H9 (cell line): ENCODE data around the gene WRAP53. TPM values are rescaled to one million over a fixed set of nuclear protein-coding genes. Genes with fewer than 3 reads are reported as not detected.

Source experiments
- DNase-seq: peaks from one replicate; pipeline ENCODE4 v3.0.0-alpha.2; 2017
- H2AFZ ChIP-seq: one replicate; pipeline ENCODE4 v1.6.1; 2013; ENCODE audit warnings: mild to moderate bottlenecking, low read length, control low read depth, moderate library complexity
- H2AK5ac ChIP-seq: 2 replicates; pipeline ENCODE4 v1.6.1; 2013; ENCODE audit warnings: low read length, control low read depth, mixed read lengths; ENCODE audit not compliant: insufficient read length
- H2BK120ac ChIP-seq: one replicate; pipeline ENCODE4 v1.6.1; 2013; ENCODE audit warnings: low read depth, mild to moderate bottlenecking, low read length, control low read depth, inconsistent platforms; ENCODE audit not compliant: poor library complexity, severe bottlenecking
- H2BK12ac ChIP-seq: 2 replicates; pipeline ENCODE4 v1.6.1; 2013; ENCODE audit warnings: low read length, control low read depth, mixed read lengths, low read depth; ENCODE audit not compliant: insufficient read length
- H2BK15ac ChIP-seq: 2 replicates; pipeline ENCODE4 v1.6.1; 2013; ENCODE audit warnings: low read depth, low read length, control low read depth
- H2BK20ac ChIP-seq: one replicate; pipeline ENCODE4 v1.6.1; 2013; ENCODE audit warnings: low read depth, mild to moderate bottlenecking, low read length, control low read depth, inconsistent platforms; ENCODE audit not compliant: poor library complexity, severe bottlenecking
- H2BK5ac ChIP-seq: 2 replicates; pipeline ENCODE4 v1.6.1; 2013; ENCODE audit warnings: low read length, control low read depth, mixed read lengths; ENCODE audit not compliant: insufficient read length
- H3K14ac ChIP-seq: 2 replicates; pipeline ENCODE4 v1.6.1; 2013; ENCODE audit warnings: low read length, control low read depth; ENCODE audit not compliant: insufficient read depth
- H3K18ac ChIP-seq: 2 replicates; pipeline ENCODE4 v1.6.1; 2013; ENCODE audit warnings: low read depth, mild to moderate bottlenecking, mixed read lengths, low read length, control low read depth; ENCODE audit not compliant: insufficient read length
- H3K23ac ChIP-seq: 2 replicates; pipeline ENCODE4 v1.6.1; 2013; ENCODE audit warnings: low read length, control low read depth, mixed read lengths, low read depth; ENCODE audit not compliant: insufficient read length
- H3K23me2 ChIP-seq: 2 replicates; pipeline ENCODE4 v1.6.1; 2013; ENCODE audit warnings: low read depth, mild to moderate bottlenecking, mixed read lengths, low read length, control low read depth; ENCODE audit not compliant: insufficient read length, poor library complexity, severe bottlenecking
- H3K27ac ChIP-seq: 2 replicates; pipeline ENCODE4 v1.5.1; 2013; ENCODE audit warnings: low read length, control low read depth, mixed read lengths, low read depth; ENCODE audit not compliant: insufficient read length
- H3K27me3 ChIP-seq: 2 replicates; pipeline ENCODE4 v1.6.1; 2013; ENCODE audit warnings: low read length, control low read depth, inconsistent platforms; ENCODE audit not compliant: insufficient read depth
- H3K4ac ChIP-seq: 2 replicates; pipeline ENCODE4 v1.6.1; 2013; ENCODE audit warnings: low read depth, mild to moderate bottlenecking, control low read depth, inconsistent platforms, low read length, moderate library complexity
- H3K4me1 ChIP-seq: 2 replicates; pipeline ENCODE4 v1.6.1; 2013; ENCODE audit warnings: low read length, control low read depth, inconsistent platforms; ENCODE audit not compliant: insufficient read depth
- H3K4me2 ChIP-seq: 2 replicates; pipeline ENCODE4 v1.6.1; 2013; ENCODE audit warnings: low read length, control low read depth, mixed read lengths; ENCODE audit not compliant: insufficient read length, insufficient read depth
- H3K56ac ChIP-seq: 2 replicates; pipeline ENCODE4 v1.6.1; 2013; ENCODE audit warnings: low read depth, mild to moderate bottlenecking, mixed read lengths, low read length, control low read depth; ENCODE audit not compliant: insufficient read length
- H3K79me1 ChIP-seq: 2 replicates; pipeline ENCODE4 v1.6.1; 2013; ENCODE audit warnings: low read depth, mild to moderate bottlenecking, moderate library complexity, low read length, control low read depth, inconsistent platforms; ENCODE audit not compliant: insufficient read depth, poor library complexity, severe bottlenecking
- H3K79me2 ChIP-seq: 2 replicates; pipeline ENCODE4 v1.6.1; 2013; ENCODE audit warnings: low read length, control low read depth, inconsistent platforms; ENCODE audit not compliant: insufficient read depth
- H3K9ac ChIP-seq: 2 replicates; pipeline ENCODE4 v1.6.1; 2013; ENCODE audit warnings: low read length, control low read depth, mixed read lengths; ENCODE audit not compliant: insufficient read length; ENCODE audit errors: extremely low read depth
- H3K9me3 ChIP-seq: one replicate; pipeline ENCODE4 v1.6.1; 2013; ENCODE audit warnings: low read depth, low read length, inconsistent platforms; ENCODE audit not compliant: control insufficient read depth
- H3T11ph ChIP-seq: one replicate; pipeline ENCODE4 v1.6.1; 2013; ENCODE audit warnings: mild to moderate bottlenecking, low read length, control low read depth, inconsistent platforms
- H4K20me1 ChIP-seq: one replicate; pipeline ENCODE4 v1.6.1; 2013; ENCODE audit not compliant: control insufficient read depth, insufficient read length, insufficient read depth
- H4K5ac ChIP-seq: 2 replicates; pipeline ENCODE4 v1.6.1; 2013; ENCODE audit warnings: low read depth, mild to moderate bottlenecking, mixed read lengths, low read length, control low read depth; ENCODE audit not compliant: insufficient read length
- H4K8ac ChIP-seq: replicated peaks from 2 replicates; pipeline ENCODE4 v1.6.1; 2013; ENCODE audit warnings: low read length, control low read depth, mixed read lengths, low read depth; ENCODE audit not compliant: insufficient read length
- H4K91ac ChIP-seq: 2 replicates; pipeline ENCODE4 v1.6.1; 2013; ENCODE audit warnings: low read depth, mild to moderate bottlenecking, moderate library complexity, mixed read lengths, low read length, control low read depth; ENCODE audit not compliant: insufficient read length
- H3K27ac Mint-ChIP-seq, 3 experiments: 2 replicates in 2 of 3; 3 replicates in 1 of 3; pipeline ENCODE4 v1.8.0; 2020 to 2021; ENCODE audit warnings: mixed read lengths in 3 of 3, mild to moderate bottlenecking in 1 of 3, moderate library complexity in 1 of 3
- H3K27me3 Mint-ChIP-seq: 2 replicates; pipeline ENCODE4 v1.8.0; 2021; ENCODE audit warnings: low read depth, mild to moderate bottlenecking, moderate library complexity, mixed read lengths
- H3K36me3 Mint-ChIP-seq, 3 experiments: 2 replicates in 2 of 3; 3 replicates in 1 of 3; pipeline ENCODE4 v1.8.0; 2020 to 2021; ENCODE audit warnings: low read depth in 3 of 3, mixed read lengths in 3 of 3; ENCODE audit not compliant: insufficient read depth in 1 of 3
- H3K4me1 Mint-ChIP-seq, 2 experiments: 2 replicates each; pipeline ENCODE4 v1.8.0; 2020; ENCODE audit warnings: mixed read lengths in 2 of 2
- H3K4me3 Mint-ChIP-seq, 2 experiments: 2 replicates in 1 of 2; 3 replicates in 1 of 2; pipeline ENCODE4 v1.8.0; 2020 to 2021; ENCODE audit warnings: mild to moderate bottlenecking in 2 of 2, mixed read lengths in 2 of 2, moderate library complexity in 1 of 2
- H3K9me3 Mint-ChIP-seq, 2 experiments: 2 replicates in 1 of 2; 3 replicates in 1 of 2; pipeline ENCODE4 v1.8.0; 2020; ENCODE audit warnings: mild to moderate bottlenecking in 2 of 2, mixed read lengths in 2 of 2, moderate library complexity in 1 of 2
- CTCF ChIP-seq: fragments of 200-600 bp; sonication (generic); conservative IDR thresholded peaks from 3 replicates; pipeline ENCODE4 v1.8.0; 2021; ENCODE audit warnings: antibody characterized with exemption, mild to moderate bottlenecking
- WGBS: extraction: QIAGEN DNeasy Blood & Tissue Kit; methylation state at CpG from one replicate; pipeline ENCODE4 v1.1.7; 2013; ENCODE audit warnings: missing lambda C conversion rate, low lambda C conversion rate, mixed read lengths; ENCODE audit not compliant: insufficient read length; ENCODE audit errors: extremely low coverage; 5-methylcytosine and 5-hydroxymethylcytosine counted together
- total RNA-seq: library from RNA; stranded (reverse); gene quantifications from 2 replicates; pipeline ENCODE4 v1.2.1, GENCODE V29; 2021

WRAP53 gene
- total RNA-seq, 1 experiment from 2014 or later, result 27.0 TPM

DNA sequence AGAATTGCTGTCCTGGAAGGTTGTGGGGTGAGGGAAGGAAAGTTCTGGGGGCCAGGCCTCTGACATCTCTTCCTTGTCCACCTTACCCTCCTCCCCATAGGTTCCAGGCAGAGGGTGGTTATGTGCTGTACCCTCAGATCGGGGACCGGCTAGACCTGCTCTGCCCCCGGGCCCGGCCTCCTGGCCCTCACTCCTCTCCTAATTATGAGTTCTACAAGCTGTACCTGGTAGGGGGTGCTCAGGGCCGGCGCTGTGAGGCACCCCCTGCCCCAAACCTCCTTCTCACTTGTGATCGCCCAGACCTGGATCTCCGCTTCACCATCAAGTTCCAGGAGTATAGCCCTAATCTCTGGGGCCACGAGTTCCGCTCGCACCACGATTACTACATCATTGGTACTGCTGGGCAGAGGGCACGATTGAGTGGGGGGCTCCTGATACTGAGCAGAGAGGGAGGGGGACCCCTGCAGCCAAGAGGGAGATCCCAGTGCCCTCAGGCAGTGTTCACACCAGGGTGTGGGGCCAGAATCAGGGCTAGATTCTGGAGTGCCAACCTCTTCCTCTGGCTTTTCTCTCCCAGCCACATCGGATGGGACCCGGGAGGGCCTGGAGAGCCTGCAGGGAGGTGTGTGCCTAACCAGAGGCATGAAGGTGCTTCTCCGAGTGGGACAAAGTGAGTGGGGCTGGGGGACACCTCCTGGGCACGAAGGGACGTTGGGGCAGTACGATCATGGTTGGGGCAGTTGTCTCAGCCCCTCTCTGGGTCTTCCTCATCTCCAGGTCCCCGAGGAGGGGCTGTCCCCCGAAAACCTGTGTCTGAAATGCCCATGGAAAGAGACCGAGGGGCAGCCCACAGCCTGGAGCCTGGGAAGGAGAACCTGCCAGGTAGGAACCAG lies 19.8 kb downstream of the WRAP53 start:
- no peak for TF ChIP-seq CTCF
- peaks cover 0 to 7% (median 0%) of the 10 kb centered on the region in 3 experiments; a peak in 3 of 7 replicates for H3K36me3 Mint-ChIP-seq

More for the DNA sequence above, 19.8 kb downstream of the WRAP53 start:
- no peak overlapping the region for H3K4me2 ChIP-seq
- no peak overlapping the region for H2BK120ac ChIP-seq
- no peak overlapping the region for H3K9ac ChIP-seq
- H3K27ac Mint-ChIP-seq, result no peak overlapping the region; a peak in 1 of 7 replicates
- H3K4ac ChIP-seq, result no peak overlapping the region
- H3K4me1 Mint-ChIP-seq, result peaks cover 45 to 53% of the 10 kb centered on the region in 2 experiments
- no peak overlapping the region for H4K91ac ChIP-seq
- H2AK5ac ChIP-seq, result no peak overlapping the region
- H3K27ac ChIP-seq, result no peak overlapping the region
- H3K79me2 ChIP-seq, result no peaks in the 10 kb centered on the region
- peaks cover 47% of the 10 kb centered on the region for H3K27me3 Mint-ChIP-seq
- no peak overlapping the region for H2BK20ac ChIP-seq
- DNase-seq, result no peak
- H3K4me3 Mint-ChIP-seq, result no peak overlapping the region
- no peak overlapping the region for H2AFZ ChIP-seq
- H3K79me1 ChIP-seq, result no peaks in the 10 kb centered on the region
- no peaks in the 10 kb centered on the region for H4K20me1 ChIP-seq
- H3K9me3 ChIP-seq, result no peaks in the 10 kb centered on the region
- peaks cover 18% of the 10 kb centered on the region for H3K23me2 ChIP-seq
- H2BK15ac ChIP-seq, result no peak overlapping the region
- H3K9me3 Mint-ChIP-seq, result no peaks in the 10 kb centered on the region
- H3T11ph ChIP-seq, result no peak overlapping the region
- no peak overlapping the region for H3K14ac ChIP-seq
- H3K27me3 ChIP-seq, result no peaks in the 10 kb centered on the region; the same call in 1 of the 2 replicates
- no peak overlapping the region for H2BK12ac ChIP-seq
- H2BK5ac ChIP-seq, result no peak overlapping the region
- no CpG with 5 or more reads among the region's 22 CpGs for WGBS
- H3K18ac ChIP-seq, result no peak overlapping the region
- no peak overlapping the region for H4K8ac ChIP-seq
- peaks cover 3% of the 10 kb centered on the region for H3K4me1 ChIP-seq
- H3K56ac ChIP-seq, result no peak overlapping the region
- H3K23ac ChIP-seq, result no peak overlapping the region
- no peak overlapping the region for H4K5ac ChIP-seq
